AG04450 (cell line): ENCODE data around the gene HOXA11. TPM values are rescaled to one million over a fixed set of nuclear protein-coding genes. Genes with fewer than 3 reads are reported as not detected.

ENCODE experiments used
- CTCF ChIA-PET: fragments of 300-600, 350-600 bp; formaldehyde crosslinking; extraction: SDS; loops from one replicate; lab custom pipeline; 2022; ENCODE audit warnings: antibody characterized with exemption, inconsistent platforms; lab: Charles Lee
- POLR2A ChIA-PET: fragments of 350-600 bp; formaldehyde crosslinking; extraction: SDS; loops from one replicate; lab custom pipeline; 2021; ENCODE audit warnings: antibody characterized with exemption, inconsistent platforms; lab: Yijun Ruan, JAX
- DNase-seq: peaks from one replicate; pipeline ENCODE4 v3.0.0-alpha.2; 2011; ENCODE audit warnings: low read depth, low spot score
- H3K27ac ChIP-seq: one replicate; pipeline ENCODE4 v1.5.1; 2012; ENCODE audit warnings: low read depth, low read length, control low read depth
- H3K27me3 ChIP-seq: one replicate; pipeline ENCODE4 v1.6.0; 2012; ENCODE audit warnings: low read length; ENCODE audit not compliant: control insufficient read depth, insufficient read depth
- H3K4me3 ChIP-seq: 2 replicates; pipeline ENCODE4 v1.5.1; 2011; ENCODE audit warnings: mild to moderate bottlenecking, low read depth, low read length, control low read depth
- H3K9me3 ChIP-seq: 2 replicates; pipeline ENCODE4 v1.5.1; 2012; ENCODE audit warnings: low read length; ENCODE audit not compliant: control insufficient read depth, insufficient read depth
- CTCF ChIP-seq: IDR thresholded peaks from 2 replicates; pipeline ENCODE4 v1.5.1; 2011; ENCODE audit warnings: low read depth, low read length, control low read depth, inconsistent platforms
- polyA plus RNA-seq: library from polyadenylated mRNA; depleted of rRNA; stranded (reverse); fragments of >200 nt; gene quantifications from 2 replicates; pipeline ENCODE4 v1.2.3, GENCODE V29; 2011

Gene HOXA11
- polyA plus RNA-seq, 1 experiment, result 0.04 TPM

GRCh38 chr7:27207348-27207985, 22.4 kb upstream of the HOXA11 start:
- POLR2A ChIA-PET, result interaction anchor here (0.9 kb wide), 1 partner anchor 11 kb away, joined by 4 read pairs; no protein-coding TSS in a partner anchor
- peaks cover 98% of the 10 kb centered on the region for H3K27me3 ChIP-seq

GRCh38 chr7:27205325-27206280, 20.6 kb upstream of the HOXA11 start:
- ChIA-PET CTCF (interaction anchor here (2.1 kb wide), 1 partner anchor 9 kb away, joined by 11 read pairs; no protein-coding TSS in a partner anchor), POLR2A (no interaction called here)
- Histone ChIP-seq H3K27ac (no peak overlapping the region), H3K9me3 (peaks cover 9% of the 10 kb centered on the region; the same call in 1 of the 2 replicates), H3K4me3 (no peak overlapping the region), H3K27me3 (peaks cover 99% of the 10 kb centered on the region)
- no peak for TF ChIP-seq CTCF
- DNase-seq, result no peak

More at GRCh38 chr7:27207348-27207985, 22.4 kb upstream of the HOXA11 start:
- no peak for DNase-seq
- Histone ChIP-seq H3K9me3 (peaks cover 6% of the 10 kb centered on the region; the same call in 1 of the 2 replicates), H3K27ac (no peak overlapping the region), H3K4me3 (no peak overlapping the region)
- CTCF ChIA-PET, result interaction anchor here (0.9 to 1.4 kb wide), 6 partner anchors 11 to 1715 kb away, joined by 3 to 8 read pairs (median 4); no protein-coding TSS in a partner anchor
- no peak for TF ChIP-seq CTCF

- peaks cover 97% of the 10 kb centered on the region for H3K27me3 ChIP-seq
- CTCF ChIA-PET, result interaction anchor here (0.6 to 2.1 kb wide), 2 partner anchors 9 to 24 kb away, joined by 3 to 11 read pairs; no protein-coding TSS in a partner anchor
- H3K9me3 ChIP-seq, result peaks cover 9% of the 10 kb centered on the region; the same call in 1 of the 2 replicates
- no peak overlapping the region for H3K27ac ChIP-seq
- no peak overlapping the region for H3K4me3 ChIP-seq
- POLR2A ChIA-PET, result no interaction called here
- no peak for DNase-seq
- TF ChIP-seq CTCF, result no peak
Measured at GRCh38 chr7:27204851-27205322, 19.9 kb upstream of the HOXA11 start.

GRCh38 chr7:27203964-27204594, 19.0 kb upstream of the HOXA11 start:
- CTCF ChIA-PET, result interaction anchor here (0.6 kb wide), 1 partner anchor 25 kb away, joined by 3 read pairs; no protein-coding TSS in a partner anchor
- no peak for DNase-seq
- Histone ChIP-seq H3K4me3 (no peak overlapping the region), H3K27me3 (peaks cover 93% of the 10 kb centered on the region), H3K9me3 (peaks cover 11% of the 10 kb centered on the region; the same call in 1 of the 2 replicates), H3K27ac (no peak overlapping the region)
- TF ChIP-seq CTCF, result no peak
- POLR2A ChIA-PET, result no interaction called here
